Measurements from ENCODE around the gene IFITM10.

DNA sequence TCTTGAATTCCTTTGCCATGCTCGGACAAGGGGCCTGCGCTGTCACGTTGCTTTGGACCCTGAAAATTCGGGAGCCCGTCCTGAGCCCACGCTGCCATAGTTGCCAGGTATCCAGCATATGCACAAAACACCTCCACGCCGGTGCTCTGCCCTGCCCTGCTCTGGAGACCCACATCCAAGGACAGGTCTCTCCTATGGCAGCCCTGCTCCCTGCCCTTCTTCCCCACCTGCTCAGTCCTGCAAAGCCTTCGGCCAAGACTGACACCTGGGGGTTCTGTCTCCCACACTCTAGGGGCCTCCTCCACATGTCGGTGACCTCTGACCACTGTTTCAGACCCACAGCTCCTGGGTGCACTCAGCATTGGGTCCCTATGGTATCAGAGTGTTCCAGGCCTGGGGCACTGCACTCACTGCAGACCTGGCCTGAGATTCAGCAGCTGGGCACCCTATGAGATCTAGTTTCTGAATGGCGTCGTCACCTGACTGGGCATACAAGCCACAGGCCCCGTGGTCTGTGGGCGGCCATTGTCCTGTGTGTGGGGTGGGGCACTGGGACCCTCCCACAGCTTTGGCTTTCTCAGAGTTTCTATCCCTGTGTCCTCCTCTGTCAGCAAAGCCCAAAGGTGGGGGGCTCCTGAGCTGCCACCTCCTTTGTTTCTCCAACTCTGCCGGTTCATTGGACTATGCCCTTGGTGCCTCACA, 55.4 kb downstream of the IFITM10 start:
- TF ChIP-seq, protein P1, sequence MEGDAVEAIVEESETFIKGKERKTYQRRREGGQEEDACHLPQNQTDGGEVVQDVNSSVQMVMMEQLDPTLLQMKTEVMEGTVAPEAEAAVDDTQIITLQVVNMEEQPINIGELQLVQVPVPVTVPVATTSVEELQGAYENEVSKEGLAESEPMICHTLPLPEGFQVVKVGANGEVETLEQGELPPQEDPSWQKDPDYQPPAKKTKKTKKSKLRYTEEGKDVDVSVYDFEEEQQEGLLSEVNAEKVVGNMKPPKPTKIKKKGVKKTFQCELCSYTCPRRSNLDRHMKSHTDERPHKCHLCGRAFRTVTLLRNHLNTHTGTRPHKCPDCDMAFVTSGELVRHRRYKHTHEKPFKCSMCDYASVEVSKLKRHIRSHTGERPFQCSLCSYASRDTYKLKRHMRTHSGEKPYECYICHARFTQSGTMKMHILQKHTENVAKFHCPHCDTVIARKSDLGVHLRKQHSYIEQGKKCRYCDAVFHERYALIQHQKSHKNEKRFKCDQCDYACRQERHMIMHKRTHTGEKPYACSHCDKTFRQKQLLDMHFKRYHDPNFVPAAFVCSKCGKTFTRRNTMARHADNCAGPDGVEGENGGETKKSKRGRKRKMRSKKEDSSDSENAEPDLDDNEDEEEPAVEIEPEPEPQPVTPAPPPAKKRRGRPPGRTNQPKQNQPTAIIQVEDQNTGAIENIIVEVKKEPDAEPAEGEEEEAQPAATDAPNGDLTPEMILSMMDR (conservative IDR thresholded peaks at IDR 0.05 in 1 of 2, IDR thresholded peaks at IDR 0.05 in 1 of 2; ENCODE audit: low read depth in 1 of 2, low read length in 2 of 2), result no peak
- no peak for TF ChIP-seq EZH2 (IDR thresholded peaks at IDR 0.05; ENCODE audit: low read length, missing control alignments)

Data from fibroblast of lung (primary cell).